ENCODE measurements around the gene TBC1D10A. TPM values are rescaled to one million over a fixed set of nuclear protein-coding genes. Genes with fewer than 3 reads are reported as not detected.

The TBC1D10A gene, protein sequence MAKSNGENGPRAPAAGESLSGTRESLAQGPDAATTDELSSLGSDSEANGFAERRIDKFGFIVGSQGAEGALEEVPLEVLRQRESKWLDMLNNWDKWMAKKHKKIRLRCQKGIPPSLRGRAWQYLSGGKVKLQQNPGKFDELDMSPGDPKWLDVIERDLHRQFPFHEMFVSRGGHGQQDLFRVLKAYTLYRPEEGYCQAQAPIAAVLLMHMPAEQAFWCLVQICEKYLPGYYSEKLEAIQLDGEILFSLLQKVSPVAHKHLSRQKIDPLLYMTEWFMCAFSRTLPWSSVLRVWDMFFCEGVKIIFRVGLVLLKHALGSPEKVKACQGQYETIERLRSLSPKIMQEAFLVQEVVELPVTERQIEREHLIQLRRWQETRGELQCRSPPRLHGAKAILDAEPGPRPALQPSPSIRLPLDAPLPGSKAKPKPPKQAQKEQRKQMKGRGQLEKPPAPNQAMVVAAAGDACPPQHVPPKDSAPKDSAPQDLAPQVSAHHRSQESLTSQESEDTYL
- total RNA-seq (2014; rRNA removed; shearing (Covaris generic)), result 4.0 and 4.6 TPM in 2 replicates
- 8.7 and 13.6 TPM in 2 replicates for polyA plus RNA-seq (2014; cell fraction: nucleus; rRNA removed)

DNA sequence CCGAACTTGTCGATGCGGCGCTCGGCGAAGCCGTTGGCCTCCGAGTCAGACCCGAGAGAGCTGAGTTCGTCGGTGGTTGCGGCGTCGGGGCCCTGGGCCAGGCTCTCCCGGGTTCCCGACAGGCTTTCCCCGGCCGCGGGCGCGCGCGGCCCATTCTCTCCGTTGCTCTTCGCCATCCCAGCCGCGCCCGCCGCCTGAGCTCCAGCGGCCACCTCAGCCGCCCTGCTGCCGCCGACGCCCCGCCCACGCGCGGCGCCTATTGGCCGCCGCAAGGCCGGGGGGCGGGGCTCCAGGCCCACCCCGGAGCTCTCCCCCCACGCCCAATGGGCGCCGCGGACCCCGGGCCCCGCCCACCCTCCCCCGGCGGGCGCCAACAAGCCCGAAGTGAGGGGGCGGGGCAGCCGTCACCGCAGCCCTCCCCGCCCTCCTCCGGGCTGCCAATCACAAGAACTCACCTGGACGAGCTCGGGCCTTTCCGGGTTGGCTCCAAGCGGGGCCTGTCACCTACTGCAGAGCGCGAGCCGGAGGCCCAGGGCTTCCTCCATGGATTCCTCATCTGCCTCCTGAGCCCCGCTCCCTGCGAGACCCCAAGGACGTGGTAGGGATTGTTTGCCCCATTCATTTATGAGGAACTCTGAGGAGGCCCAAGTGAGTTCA lies at the start of gene TBC1D10A:
TBC1D10A (minus strand) TSS at position 236 of the 657 bp plus-strand sequence; CDS start at position 176, 60 bp downstream.
- peak; percentile 73 for DNase-seq (ENCODE audit: extremely low read depth, low read depth)

DNA sequence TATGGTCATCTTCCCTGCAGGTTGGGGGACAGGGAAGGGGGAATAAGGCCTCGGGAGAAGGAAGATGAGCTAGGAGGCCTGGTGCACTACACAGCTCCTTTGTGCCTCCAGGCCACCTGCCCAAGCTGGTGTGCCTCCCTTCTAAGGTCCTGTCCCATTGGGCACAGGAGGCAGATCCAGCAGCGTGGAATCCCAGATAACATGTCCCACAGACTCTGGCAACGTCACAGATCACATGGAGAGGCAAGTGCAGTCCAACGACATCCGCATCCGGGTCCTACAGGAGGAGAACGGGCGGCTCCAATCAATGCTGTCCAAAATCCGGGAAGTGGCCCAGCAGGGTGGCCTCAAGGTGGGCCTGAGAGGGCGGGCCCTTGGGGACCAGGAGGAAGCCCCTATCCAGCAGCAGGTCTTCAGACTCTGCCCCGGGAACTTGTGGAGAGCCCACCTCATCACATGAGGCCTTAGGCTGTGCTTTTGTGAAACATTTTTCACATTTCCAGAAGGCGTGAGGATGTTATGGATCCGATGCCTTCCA lies 48.6 kb upstream of the TBC1D10A start:
- no peak for DNase-seq (ENCODE audit: extremely low read depth, low read depth)

GRCh38 chr22:30373331-30374325 lies 46.9 kb upstream of the TBC1D10A start:
- no peak for DNase-seq (ENCODE audit: extremely low read depth, low read depth)

GRCh38 chr22:30372915-30373314 lies 46.2 kb upstream of the TBC1D10A start:
- no peak for DNase-seq (ENCODE audit: extremely low read depth, low read depth)

GRCh38 chr22:30371981-30372380 lies 45.2 kb upstream of the TBC1D10A start:
- no peak for DNase-seq (ENCODE audit: extremely low read depth, low read depth)

GRCh38 chr22:30371321-30371720 lies 44.6 kb upstream of the TBC1D10A start:
- no peak for DNase-seq (ENCODE audit: extremely low read depth, low read depth)

- DNase-seq (ENCODE audit: extremely low read depth, low read depth), result no peak
Observed at GRCh38 chr22:30370641-30371230, 44.0 kb upstream of the TBC1D10A start.

- no peak for DNase-seq (ENCODE audit: extremely low read depth, low read depth)
Observed at GRCh38 chr22:30368420-30368819, 41.7 kb upstream of the TBC1D10A start.

DNA sequence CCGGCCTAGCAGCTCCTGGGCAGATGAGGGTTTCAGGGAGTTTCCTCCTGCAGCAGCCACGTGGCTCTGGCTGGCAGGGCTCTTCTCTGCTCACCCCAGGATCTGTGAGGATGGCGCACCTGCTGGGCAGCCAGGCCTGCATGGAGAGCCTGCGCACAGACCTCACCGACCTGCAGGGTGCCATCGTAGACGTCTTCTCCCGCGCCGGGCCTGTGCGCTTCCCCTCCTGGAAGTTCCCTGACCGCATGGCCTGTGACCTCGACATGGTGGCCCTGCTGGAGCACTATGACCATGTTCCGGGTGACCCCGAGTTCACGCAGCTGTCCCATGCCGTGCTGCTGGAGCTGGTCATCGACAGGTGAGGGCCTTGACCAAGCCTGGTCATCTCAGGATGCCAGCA lies 39.1 kb upstream of the TBC1D10A start:
- DNase-seq (ENCODE audit: extremely low read depth, low read depth), result no peak

- DNase-seq (ENCODE audit: extremely low read depth, low read depth), result no peak
Observed at GRCh38 chr22:30362651-30363281, 36.0 kb upstream of the TBC1D10A start.

DNA sequence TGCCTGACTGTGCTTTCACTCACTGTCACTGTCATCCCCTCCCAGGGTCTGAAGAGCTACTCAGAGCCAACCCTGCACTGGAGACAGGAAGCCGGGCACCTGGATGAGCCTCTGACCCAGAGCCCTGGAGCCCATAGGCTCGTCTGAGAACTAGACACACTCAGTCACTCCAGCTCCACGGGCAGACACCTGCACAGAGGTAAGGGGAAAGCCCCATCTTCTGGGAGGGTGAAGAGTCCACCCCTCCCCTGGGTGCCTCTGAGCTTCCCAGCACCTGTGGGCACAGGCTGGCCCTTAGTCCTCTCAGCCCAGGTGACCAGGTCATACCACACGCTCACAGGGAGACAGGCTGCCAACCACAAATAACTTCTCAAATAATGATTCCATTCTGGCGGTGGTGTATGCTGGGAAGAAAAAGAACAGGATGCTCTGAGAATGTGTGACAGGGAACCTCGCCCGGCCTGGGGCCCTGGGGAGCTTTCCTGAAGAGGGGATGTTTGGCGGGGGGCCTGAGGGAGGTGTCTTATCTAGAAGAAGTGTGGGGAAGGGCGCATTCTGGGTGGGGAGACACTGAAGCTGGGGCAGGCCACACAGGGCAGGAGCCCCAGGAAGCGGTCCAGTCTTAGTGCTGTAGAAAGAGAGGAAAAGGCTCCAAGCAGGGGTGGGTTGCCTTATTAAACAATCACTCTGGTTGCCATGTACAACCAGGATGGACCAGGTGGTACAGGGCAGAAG lies 35.3 kb upstream of the TBC1D10A start:
- DNase-seq (ENCODE audit: extremely low read depth, low read depth), result no peak

DNA sequence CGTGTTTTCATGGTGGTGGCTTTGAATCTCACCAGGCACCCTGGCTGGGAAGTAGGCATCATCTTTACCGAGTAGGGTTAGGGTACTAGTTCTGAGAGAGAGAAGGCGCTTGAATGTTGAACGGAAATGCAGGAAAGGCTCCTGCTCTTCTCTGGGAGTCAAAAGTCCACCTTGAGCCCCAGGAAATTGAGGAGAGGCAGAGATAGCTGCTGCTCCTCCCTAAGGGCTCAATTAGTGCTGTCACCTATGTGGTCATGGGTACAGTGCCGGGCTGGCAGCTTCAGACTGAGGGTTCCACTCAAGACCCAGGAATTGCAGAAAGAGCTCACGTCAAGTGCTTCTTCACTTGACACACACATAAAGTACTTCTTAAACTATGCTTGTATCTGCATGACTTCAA lies 31.8 kb upstream of the TBC1D10A start:
- DNase-seq (ENCODE audit: extremely low read depth, low read depth), result no peak

GRCh38 chr22:30357650-30358215 lies 31.0 kb upstream of the TBC1D10A start:
- DNase-seq (ENCODE audit: extremely low read depth, low read depth), result no peak

DNA sequence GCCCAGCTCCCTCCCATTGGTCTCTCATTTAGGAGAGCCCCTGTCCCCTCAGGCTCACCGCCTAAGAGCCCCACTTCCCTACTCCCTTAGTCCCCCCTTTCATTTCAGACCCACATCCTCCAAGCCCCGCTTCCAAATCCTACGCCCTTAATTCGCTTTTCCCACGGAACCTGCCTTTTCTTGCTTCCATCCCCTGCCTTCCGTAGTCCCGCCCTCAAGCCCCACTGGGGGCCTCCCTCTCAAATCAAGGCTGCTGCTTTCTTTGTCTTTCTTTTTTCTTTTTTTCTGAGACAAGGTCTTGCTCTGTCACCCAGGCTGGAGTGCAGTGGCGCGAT lies 30.5 kb upstream of the TBC1D10A start:
- no peak for DNase-seq (ENCODE audit: extremely low read depth, low read depth)

DNA sequence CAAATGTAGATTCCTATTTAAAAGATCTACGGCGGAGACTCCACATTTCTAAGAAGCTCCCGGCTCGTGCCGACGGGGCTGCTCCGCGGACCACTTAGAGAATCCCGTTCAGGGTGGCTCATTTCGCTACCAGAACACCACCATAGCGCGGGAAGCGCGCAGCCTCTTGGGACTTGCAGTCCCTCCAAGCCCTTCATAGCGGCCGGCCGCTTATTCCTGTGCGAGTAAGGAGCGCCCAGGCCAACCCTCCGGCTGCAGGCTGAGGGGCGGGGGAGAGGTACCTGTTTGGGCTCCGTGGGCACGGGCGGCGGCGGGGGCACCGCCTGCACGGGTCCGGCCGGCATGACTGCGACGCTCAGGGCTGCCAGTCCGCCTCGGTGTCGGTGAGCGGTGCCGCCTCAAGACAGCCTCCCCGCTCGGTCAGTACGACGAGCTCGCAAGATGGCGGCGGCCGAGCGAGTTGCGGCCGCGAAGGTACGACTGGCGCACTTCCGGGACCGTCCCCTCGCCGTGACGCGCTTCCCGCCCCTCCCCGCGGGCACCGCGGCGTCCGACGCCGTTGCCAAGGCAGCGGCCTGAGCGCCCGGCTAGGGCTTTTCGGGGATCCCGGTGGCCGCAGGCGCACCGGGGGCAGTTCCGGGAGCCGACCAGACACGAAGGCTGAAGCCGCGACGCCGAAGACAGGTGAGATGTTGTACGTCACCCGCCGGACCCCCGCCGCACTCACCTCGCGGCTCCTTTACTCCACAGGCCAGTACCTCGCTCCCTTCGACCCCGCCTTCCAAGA lies 29.9 kb upstream of the TBC1D10A start, which contains the start of the genes CCDC157 and SF3A1:
CCDC157 (plus strand) TSS at position 559 of the 787 bp plus-strand sequence. CDS start 8,994 bp downstream, outside the sequence.
SF3A1 (minus strand) TSS at position 446 of the 787 bp plus-strand sequence; CDS start at position 344, 102 bp downstream.
- DNase-seq (ENCODE audit: extremely low read depth, low read depth), result peak; percentile 71

GRCh38 chr22:30354644-30355043 lies 27.9 kb upstream of the TBC1D10A start:
- no peak for DNase-seq (ENCODE audit: extremely low read depth, low read depth)

DNA sequence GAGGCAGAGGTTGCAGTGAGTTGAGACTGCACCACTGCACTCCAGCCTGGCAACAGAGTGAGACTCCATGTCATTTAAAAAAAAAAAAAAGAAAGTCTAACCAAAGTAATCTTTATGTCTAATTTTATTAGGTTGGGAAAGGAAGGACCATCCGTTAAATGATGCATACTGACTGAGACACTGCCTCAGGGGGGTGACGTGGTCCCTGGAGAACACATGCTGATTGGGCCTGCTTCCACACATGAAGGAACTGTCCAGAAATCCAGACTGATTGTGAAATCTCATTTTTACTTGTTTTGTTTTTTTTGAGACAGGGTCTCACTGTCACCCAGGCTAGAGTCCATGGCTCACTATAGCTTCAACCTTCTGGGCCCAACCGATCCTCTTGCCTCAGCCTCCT lies 24.5 kb upstream of the TBC1D10A start:
- DNase-seq (ENCODE audit: extremely low read depth, low read depth), result no peak
